ENCODE measurements around the gene LRRC28. TPM values are rescaled to one million over a fixed set of nuclear protein-coding genes. Genes with fewer than 3 reads are reported as not detected.

Gene LRRC28
- total and polyA plus RNA-seq, 9 donors, result 11.3 to 39.7 (median 19.6) TPM

GRCh38 chr15:99265541-99266070 is 14.3 kb downstream of the LRRC28 start:
- no peak for TF ChIP-seq EP300 (IDR thresholded peaks at IDR 0.05)
- Histone ChIP-seq H3K4me3 (no peak overlapping the region), H3K36me3 (no peaks in the 10 kb centered on the region), H3K27me3 (no peaks in the 10 kb centered on the region), H3K27ac (no peak overlapping the region), H3K4me1 (ENCODE audit: insufficient read depth) (no peaks in the 10 kb centered on the region), H3K9me3 (no peaks in the 10 kb centered on the region)
- WGBS, 3 donors, result 94 to 96% (median 94%) methylated on average over 3 of the region's 3 CpGs
- no peak for DNase-seq
- intact Hi-C loops (cut with DNase I), result no loop called here

DNA sequence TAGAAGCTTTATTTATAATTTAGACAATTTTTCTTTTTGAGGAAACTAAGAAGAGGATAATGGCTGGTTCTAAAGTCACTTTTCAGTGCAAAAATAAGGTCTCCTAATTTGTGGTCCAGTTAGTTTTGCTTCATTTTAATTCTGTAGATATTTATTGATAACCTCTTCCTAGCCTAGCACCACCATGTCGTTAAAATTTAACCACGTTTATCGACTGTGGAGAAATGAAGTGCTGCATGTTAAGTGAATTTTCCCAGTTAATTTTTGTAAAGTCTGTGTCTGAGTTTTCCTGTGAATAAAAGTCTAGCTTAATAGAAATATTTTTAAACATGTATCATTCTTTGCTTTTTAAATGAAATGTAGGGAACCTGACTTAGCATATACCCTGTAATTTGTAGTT is 16.7 kb downstream of the LRRC28 start:
- 79 to 90% (median 83%) methylated on average over 3 of the region's 3 CpGs for WGBS, 3 donors
- no peaks in the 10 kb centered on the region for H3K9me3 ChIP-seq
- DNase-seq, result no peak
- no peaks in the 10 kb centered on the region for H3K4me1 ChIP-seq (ENCODE audit: insufficient read depth)
- TF ChIP-seq EP300 (IDR thresholded peaks at IDR 0.05) (no peak), CTCF (IDR thresholded peaks at IDR 0.05) (no peak), POLR2A (IDR thresholded peaks at IDR 0.05) (no peak)
- H3K4me3 ChIP-seq, result no peak overlapping the region
- H3K36me3 ChIP-seq, result no peaks in the 10 kb centered on the region
- no peaks in the 10 kb centered on the region for H3K27me3 ChIP-seq
- intact Hi-C loops (cut with DNase I), result no loop called here
- no peak overlapping the region for H3K27ac ChIP-seq

- no peaks in the 10 kb centered on the region for H3K27me3 ChIP-seq
- H3K4me3 ChIP-seq, result no peak overlapping the region
- no peak for TF ChIP-seq CTCF (IDR thresholded peaks at IDR 0.05)
- TF ChIP-seq POLR2A (IDR thresholded peaks at IDR 0.05), result no peak
- no peak for TF ChIP-seq EP300 (IDR thresholded peaks at IDR 0.05)
- intact Hi-C loops (cut with DNase I), result no loop called here
- WGBS, 3 donors, result 75 to 81% (median 79%) methylated on average over 5 of the region's 5 CpGs
- no peak for DNase-seq
- no peaks in the 10 kb centered on the region for H3K9me3 ChIP-seq
- H3K27ac ChIP-seq, result no peak overlapping the region
- no peaks in the 10 kb centered on the region for H3K36me3 ChIP-seq
- H3K4me1 ChIP-seq (ENCODE audit: insufficient read depth), result no peaks in the 10 kb centered on the region
These were observed 17.1 kb downstream of the LRRC28 start for GRCh38 chr15:99268431-99268830.

- Histone ChIP-seq H3K4me1 (ENCODE audit: insufficient read depth) (no peaks in the 10 kb centered on the region), H3K36me3 (no peaks in the 10 kb centered on the region), H3K9me3 (no peaks in the 10 kb centered on the region), H3K4me3 (no peak overlapping the region), H3K27ac (no peak overlapping the region), H3K27me3 (no peaks in the 10 kb centered on the region)
- WGBS, 3 donors, result 32 to 52% (median 40%) methylated on average over 3 of the region's 3 CpGs
- TF ChIP-seq POLR2A (IDR thresholded peaks at IDR 0.05) (no peak), EP300 (IDR thresholded peaks at IDR 0.05) (no peak), CTCF (IDR thresholded peaks at IDR 0.05) (no peak)
- DNase-seq, result no peak
- intact Hi-C loops (cut with DNase I), result loop anchor here in 2 of 4 donors (10.0 kb wide), 3 partner anchors 431 to 481 kb away; no protein-coding TSS in a partner anchor
These were observed 22.5 kb downstream of the LRRC28 start for GRCh38 chr15:99273801-99274200.

DNA sequence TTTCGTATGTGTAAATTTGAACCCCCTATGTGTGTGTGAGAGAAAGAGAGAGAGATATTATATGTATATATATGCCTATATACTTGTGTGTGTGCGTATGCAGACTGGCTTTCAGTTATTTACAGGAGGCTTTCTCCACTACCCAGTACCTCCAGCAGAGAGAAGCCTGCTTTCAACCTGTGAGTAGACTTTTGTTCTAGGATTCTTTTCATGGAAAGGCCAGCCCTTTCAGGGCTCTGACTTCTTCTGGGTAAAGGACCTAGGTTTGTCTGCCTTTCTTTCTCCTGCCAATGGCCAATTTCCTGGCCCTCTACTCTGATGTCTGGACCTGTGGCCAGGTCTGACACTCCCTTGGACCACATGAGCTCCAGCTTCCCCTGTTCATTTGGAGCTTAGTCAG is 23.8 kb downstream of the LRRC28 start:
- 93 to 96% (median 94%) methylated on average over 2 of the region's 2 CpGs for WGBS, 3 donors
- intact Hi-C loops (cut with DNase I), result loop anchor here in 2 of 4 donors (10.0 kb wide), 3 partner anchors 430 to 480 kb away; no protein-coding TSS in a partner anchor
- H3K27ac ChIP-seq, result no peak overlapping the region
- no peaks in the 10 kb centered on the region for H3K9me3 ChIP-seq
- DNase-seq, result no peak
- no peaks in the 10 kb centered on the region for H3K4me1 ChIP-seq (ENCODE audit: insufficient read depth)
- no peaks in the 10 kb centered on the region for H3K36me3 ChIP-seq
- H3K4me3 ChIP-seq, result no peak overlapping the region
- no peak for TF ChIP-seq POLR2A (IDR thresholded peaks at IDR 0.05)
- no peak for TF ChIP-seq EP300 (IDR thresholded peaks at IDR 0.05)
- no peak for TF ChIP-seq CTCF (IDR thresholded peaks at IDR 0.05)
- no peaks in the 10 kb centered on the region for H3K27me3 ChIP-seq

All from ovary (tissue), 9 donors.